Stimulated activated CD8-positive, alpha-beta memory T cell treated with anti-CD3 and anti-CD28 coated beads, Interleukin-4, amount 100 ng/mL, for 4 hours (primary cell): ENCODE measurements around the gene SLAIN1.

Source experiments
- DNase-seq, 2 donors: peaks; one replicate each; pipeline ENCODE4 v3.0.0-alpha.2; 2020; ENCODE audit warnings: low read depth in 2 of 2, low spot score in 1 of 2

The SLAIN1 gene

DNA sequence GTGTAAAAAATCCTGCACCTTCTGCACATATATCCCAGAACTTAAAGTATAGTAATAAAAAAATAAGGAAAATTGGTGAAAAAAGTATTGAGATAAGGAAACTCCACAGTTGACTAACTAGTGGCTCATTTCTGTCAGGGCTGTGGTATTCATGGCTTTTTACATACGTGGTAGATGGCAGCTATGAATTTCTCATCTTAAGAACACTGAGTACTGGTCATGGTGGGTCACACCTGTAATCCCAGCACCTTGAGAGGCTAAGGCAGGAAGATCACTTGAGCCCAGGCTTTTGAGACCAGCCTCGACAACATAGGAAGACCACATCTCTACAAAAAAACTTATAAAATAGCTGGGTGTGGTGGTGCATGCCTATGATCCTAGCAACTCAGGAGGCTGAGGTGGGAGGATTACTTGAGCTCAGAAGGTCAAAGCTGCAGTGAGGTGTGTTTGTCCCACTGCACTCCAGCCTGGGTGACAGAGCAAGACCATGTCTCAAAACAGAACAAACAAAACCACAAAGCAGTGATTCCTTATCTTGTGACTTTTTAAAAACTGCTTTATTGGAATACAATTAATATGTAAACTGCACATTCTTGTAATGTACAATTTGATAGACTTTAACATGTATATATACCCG, 16.8 kb downstream of the SLAIN1 start:
- DNase-seq = no peak

DNA sequence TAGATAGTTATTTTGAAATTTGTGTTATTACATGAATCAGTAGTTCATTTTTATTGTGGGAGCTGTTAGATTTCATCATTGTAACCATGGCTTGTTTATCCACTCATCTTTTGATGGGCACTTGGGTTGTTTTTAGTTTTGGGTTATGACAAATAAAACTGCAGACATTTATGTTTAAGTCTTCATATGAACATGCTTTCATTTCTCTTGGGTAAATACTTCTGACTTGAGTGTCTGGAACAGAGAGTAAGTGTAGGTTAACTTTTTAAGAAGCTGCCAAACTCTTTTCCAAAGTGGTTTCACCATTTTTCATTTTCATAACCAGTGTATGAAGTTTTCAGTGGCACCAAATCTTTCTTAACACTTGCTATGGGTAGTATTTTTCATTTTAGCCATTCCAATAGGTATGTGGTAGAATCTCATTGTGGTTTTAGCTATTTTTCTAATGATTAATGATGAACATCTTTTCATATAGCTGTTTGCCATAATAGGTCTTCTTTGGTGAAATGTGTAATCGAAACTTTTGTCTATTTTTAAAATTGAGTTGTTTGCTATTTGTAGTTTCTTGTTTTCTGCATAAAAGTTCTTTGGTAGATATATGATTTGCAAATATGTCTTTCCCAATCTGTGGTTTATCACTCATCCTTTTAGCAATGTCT, 17.9 kb downstream of the SLAIN1 start:
- DNase-seq = no peak

DNA sequence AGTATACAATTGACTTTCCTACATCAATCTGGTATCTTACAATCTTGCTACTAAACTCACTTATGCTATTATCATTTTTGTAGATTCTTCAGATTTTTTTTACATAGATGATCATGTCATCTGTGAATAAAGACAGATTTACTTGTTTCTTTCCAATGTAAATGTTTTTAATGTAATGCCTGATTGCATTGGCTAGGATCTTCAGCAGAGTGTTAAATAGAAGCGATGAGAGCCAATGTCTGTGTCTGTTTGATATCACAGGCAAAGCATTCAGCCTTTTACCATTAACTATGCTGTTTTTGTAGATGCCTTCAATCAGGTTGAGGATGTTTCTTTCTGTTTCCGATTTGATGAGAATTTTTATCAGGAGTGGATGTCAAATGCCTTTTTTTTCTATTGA, 19.2 kb downstream of the SLAIN1 start:
- no peak for DNase-seq

DNA sequence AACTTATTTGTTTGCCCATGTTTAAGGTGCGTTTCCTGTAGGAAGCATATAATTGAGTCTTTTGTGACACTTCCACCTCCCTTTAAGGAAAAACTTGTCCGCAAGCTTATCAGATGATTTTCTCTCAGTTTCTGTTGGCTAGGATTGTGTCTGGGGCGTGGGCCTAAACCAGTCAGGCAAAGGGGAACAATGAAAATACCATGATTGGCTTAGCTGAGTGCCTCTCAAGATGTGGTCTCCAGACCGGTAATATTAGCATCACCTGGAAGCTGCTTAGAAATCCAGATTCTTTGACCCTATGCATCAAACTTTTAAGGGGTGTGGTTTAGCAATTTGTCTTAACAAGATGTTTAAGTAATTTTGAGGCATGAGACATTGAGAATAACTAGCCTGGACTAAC, 20.0 kb downstream of the SLAIN1 start:
- no peak for DNase-seq

DNA sequence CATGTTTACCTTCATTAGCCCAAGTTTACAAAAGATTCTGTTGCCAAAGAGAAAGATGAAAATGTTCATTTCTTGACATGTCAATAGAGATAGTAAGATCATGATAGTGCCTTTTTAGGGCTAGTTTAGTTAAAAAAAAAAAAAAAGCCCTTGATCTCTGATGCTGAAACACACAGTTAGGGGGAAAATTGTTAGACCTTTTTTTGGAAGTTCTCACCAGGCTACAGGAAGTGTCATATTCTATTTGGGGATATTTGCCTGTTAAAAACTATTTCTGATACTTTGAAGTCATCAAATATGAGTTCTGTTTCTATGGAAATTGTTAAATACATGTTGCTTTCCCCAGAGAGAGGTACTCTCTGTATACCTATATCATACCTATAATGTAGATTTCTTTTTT, 21.6 kb downstream of the SLAIN1 start:
- DNase-seq = no peak

DNA sequence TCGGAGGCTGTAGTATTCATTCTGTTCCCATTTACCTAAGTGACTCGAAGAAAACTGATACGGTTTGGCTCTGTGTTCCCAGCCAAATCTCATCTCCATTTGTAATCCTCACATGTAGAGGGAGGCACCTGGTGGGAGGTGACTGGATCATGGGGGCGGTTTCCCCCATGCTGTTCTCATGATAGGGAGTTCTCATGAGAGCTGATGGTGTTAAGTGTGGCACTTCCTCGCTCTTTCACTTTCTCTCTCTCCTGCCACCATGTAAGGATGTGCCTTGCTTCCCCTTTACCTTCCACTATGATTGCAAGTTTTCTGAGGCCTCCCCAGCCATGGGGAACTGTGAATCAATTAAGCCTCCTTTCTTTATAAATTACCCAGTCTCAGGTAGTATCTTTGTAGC, 23.5 kb downstream of the SLAIN1 start:
- no peak for DNase-seq

DNA sequence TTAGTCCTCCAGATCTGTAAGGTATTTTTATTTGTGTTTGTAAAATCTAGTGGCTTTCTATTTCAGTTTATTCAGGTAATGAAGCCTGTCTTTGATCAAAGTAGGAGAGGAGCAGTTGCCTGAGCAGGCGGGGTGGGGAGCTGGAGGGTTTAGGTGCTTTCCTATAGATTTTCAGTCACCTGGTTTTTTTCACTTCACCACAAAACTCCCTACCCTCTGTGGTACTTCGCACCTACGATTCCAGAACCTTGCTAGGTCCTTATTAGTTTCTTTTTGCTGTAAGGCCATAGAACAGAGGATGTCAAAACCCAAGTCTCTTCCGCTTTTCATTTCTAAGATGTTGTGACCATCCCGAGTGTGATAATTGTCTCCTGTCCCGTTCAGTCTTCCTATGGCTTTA, 26.6 kb downstream of the SLAIN1 start:
- DNase-seq = no peak

DNA sequence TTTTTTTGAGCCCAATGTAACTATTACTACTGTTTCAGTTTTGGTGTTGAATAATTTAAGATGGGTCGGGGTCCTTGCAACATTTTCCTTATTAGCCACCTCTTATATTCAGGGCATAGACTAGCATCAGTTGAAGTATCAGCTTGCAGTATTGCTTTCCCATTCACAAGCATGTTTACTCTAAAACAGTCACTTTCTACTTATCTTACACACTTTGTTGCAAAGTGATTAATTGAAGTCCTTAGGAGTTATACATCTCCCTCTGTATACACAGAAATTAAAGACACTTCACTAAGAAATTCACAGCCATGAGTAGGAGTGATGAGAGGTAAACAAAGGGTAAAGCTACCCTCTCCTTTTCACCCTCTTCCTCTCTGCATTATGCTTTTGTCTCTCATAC, 27.6 kb downstream of the SLAIN1 start:
- DNase-seq = no peak

DNA sequence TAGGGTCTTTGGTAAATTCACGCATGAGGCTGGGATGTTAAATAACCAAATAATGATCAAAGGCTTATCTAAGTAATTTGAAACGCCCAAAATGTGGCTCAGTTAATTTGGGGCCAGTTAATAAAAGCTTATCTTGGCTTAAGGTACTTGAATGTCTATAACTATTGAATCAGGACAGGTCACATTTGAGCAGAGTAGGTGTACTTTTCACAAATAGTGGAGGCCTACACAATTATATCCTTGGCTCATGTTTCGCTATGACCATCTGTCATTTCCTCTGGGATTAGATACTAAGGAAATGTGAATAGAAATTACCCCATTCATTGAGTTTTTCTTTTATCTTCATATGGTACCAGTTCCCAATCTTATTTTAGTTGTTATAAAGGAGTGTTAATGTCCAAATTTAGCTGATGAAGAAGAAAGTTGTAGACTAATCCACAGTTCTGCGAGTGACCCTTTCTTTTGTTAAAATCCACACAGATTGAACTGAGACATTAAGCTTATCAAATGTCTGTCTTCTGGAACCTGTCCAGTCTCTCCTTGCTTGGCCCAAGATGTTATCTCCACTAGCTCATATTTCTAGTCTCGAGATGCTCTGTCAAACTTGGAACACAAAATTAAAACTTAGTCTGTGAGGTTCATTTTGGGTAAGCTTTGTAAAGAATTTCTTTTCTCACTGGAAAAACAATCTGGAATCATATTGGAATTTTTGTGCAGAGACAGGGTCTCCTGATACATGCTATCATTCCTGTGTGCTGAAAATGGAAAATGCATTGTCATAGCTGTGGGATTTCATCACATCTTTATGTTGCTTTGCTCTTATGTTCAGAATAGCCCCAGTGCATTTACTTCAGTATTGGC, 31.0 kb downstream of the SLAIN1 start:
- no peak for DNase-seq

DNA sequence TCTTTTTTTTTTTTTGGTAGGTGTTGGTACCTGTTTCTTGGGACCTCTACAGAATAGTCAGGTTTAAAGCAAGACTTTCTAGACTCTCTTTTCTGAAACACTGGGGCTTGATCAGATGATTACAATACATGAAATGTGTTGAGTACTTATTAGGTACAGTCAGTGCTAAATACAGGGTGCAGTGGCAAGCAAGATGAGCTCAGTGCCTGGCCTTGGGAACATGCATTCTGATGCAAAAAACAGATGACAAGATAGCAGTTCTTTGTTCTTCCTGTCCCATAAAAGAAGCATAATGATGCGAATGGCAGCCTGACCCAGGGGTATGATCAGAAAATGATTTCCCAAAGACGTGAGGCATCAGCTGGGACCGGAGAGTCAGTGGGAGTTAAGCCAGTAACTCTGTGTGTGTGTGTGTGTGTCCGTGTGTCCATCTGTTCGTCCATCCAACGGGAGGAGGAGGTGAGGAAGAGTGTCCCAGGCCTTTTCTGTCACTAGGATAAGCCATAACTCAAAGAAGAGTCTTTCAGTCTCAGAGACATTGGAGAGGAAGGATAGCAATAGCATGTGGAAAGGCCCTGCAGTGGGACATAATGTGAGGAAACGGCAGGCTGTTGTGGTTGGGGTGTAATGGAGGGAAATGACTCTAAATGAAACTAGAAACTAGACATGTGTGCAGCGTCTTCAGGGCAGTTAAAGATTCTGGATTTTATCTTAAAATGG, 32.2 kb downstream of the SLAIN1 start:
- no peak for DNase-seq

DNA sequence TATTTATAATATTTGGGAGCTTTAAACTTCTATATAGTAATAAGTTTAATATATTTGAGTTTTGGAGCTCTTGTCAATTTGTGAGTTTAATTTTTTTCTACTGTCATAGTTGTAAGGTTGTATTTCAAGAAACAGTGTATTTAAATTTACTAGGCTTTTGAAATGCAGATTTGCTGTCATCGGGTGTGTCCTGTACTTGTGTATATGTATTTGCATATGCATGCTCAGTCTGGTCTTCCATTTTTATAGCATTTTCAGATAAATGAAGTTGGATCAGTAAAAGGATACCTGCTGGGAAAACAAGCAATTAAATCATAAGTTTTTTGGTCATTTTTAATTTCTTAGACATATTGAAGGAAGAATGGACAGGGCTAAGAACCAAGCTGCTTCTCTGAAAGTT, 33.1 kb downstream of the SLAIN1 start:
- DNase-seq = no peak

DNA sequence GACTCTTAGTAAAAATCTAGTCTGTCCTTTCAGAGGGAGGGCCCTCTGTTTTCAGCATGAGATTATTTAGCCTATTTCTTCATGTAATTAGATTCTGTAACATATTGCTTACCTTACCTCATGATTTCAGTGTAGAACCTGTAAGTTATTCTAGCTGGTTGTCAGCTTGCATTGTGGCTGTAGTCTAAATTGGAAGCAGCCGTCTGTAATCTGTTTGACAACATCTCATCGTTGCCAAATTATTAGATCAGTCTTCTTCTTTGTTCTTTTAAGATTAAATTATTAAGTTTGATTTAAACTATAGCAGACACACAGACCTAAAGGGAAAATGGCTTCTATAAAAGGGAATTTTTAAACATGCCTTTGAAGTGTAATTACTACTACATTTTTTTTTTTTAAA, 34.8 kb downstream of the SLAIN1 start:
- no peak for DNase-seq

DNA sequence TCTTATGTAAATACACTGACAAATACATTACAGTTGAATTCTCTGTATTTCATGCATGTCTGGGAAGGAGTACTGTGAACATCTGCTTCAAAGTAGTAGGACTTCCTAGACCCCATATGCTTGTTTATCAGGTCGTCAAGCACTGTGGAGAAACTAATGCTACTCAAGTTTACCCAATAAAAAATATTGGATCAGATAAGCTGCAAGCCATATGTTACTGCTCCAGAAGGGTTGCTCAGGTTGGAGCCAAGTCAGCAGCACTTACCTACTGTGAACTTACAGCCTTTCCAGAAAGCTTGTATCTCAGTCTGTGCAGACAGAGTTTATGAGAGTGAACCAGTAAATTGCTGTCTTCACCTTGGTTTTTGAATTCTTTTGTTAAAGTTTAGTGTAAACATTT, 36.2 kb downstream of the SLAIN1 start:
- DNase-seq = no peak

DNA sequence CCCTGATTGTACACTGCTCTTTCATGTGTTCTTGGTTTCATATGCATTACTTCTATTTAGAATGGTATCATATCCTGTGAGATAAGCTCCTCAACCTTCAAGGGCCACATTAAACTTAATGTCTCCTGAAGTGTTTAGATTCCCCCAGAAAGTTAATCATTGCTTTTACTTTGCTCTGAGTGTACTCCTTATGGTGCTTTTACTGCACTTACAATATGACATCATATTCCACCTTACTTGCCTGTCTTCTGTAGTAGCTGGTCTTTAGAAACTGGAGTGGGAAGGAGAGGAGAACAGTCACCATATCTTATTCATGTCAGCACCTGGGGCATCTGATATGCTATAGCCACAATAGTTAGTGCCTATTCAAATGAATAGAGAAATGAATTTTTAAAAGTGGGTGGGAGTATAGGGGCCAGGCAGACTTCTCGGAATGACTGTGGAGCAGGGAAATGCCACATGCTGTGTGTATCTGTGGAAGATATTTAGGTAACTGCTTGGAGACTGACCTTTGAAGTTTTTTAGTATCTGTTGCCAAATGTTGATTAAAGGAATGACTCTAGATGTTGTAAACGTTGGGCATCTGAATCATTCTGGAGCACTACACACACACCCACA, 40.2 kb downstream of the SLAIN1 start:
- no peak for DNase-seq

DNA sequence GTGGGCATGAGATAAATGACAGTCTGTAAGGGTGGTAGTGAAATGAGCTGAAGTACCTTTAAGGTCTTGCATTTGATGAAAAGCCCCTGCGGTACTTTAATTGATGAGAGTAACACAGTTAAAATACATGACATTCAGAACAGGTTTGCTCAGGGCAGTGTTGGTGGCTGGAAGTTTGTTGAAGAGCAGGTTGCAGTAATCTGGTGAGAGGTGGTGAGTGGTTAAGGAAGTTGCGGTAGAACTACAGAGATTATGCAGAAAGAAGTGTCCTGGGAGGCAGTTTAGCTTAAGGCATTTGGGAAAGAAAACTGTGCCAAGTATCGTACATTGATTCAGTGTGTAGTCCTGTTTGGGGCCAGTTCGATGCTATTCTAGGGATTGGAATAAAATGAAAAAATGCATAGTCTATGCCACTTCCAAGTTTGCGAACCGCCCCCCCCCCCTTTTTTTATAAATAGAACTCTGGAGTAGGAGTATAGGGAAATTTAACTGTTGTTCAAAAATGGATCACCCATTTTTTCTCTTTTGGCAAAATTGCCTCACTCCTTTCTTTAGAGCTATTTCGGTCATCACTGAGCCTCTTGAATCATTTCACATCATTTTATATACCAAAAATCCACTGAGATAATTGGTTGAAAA, 42.7 kb downstream of the SLAIN1 start:
- DNase-seq = no peak

DNA sequence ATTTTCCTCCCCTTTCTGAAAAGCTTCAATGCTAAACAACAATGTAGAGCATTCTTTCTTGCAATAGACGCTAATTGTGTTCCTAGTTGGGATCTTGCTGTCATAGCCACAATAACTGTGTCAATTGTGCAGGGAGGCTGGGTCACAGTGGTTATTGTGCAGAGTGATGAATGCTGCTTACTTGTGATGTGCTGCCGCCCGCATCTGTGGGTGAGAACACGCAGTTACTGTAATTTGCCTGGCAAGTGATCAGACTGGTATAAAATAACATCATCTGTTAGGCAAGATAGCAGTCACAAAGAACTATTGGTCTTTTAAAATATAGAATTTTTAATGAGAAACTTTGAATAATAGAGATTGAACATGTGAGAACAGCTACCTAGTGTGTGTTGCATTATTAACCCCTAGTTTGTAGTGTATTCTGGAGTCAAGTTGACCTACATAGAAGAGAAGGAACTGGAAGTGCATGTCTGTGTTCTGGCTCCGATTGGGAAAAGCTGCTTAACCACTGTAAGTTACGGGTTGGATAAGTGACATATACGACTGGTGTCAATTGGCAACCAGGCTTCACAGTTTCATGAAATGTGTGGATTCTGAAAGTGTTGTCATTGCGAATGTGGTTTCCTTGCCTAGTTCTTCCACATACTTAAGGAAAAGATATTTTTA, 43.6 kb downstream of the SLAIN1 start:
- no peak for DNase-seq

DNA sequence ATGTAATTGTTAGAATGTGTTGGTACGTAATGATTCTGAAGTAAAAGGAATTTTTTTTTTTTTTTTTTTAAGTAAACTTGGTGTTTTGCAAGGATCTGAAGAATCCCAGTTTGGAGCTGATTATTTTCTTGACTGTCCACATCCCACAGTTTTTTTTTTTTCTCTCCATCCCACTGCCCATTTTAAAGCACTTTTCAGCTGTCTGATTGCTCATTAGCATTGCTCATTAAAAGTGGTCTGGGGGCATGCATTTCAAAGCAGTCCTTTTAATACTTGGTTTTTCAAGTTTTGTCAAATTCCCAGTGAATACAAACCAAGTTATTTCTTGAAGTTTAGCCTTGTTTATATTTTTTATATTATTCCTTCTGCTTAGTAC, 44.1 kb downstream of the SLAIN1 start:
- no peak for DNase-seq

DNA sequence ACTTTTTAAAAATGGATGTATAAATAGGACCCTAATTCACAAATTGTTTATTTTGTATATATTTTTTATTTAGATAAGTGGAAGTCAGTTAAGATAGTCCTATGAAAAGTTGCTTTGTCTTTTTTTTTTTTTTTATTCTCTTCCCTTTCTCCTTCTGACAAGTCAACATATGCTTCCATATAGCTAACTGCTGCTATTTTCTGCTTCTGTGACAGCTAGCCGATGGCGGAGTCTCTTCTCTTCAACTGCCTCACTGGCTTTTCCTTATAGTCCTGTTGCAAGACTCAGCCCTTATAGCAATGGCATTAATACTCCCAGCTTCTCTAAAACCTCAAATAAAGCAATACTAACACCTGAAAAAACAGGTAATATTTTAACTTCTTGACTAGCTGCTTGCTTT, 45.3 kb downstream of the SLAIN1 start:
- no peak for DNase-seq

DNA sequence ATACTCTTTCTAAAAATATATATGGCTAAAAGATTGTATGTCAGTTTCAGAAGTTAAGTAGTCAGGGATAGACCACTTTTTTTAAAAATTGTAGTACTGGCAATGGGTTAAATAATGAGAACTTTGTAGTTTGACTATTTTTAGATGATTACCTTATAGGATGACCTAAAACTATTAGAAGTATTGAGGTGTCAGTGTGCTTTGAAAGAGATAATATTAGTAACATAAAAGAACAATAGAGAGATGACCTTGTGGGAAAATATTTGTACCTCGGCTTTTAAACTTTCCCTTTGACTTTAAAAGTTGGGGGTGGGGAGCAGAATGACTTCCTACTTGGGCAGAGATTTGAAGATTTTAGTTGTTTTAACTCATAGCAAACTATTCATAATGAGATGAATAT, 48.3 kb downstream of the SLAIN1 start:
- DNase-seq = no peak

DNA sequence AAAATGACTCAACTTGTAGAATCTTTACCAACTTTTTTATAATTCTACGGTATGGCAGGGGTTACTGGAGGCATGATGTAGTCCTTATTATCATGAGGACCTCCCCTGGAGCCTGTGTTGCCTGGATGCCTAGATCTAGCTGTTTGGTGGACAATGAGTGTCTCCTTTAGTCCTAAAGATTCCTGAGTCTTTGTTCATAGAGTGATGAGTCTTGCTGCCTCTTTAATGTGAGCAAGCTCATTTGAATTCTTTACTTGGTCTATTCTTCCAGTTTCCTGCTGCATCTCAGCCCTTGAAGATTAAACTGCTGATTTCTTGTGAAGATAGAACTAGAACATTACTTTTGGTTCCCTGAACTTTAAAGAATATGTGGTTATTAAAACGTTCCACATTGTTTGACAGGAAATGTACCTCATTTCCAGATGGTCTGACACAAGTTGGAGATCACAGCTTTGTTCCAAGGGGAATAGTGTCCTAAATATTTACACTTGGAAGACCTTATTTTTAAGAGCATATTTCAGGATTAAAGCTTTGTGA, 51.9 kb downstream of the SLAIN1 start:
- DNase-seq = no peak
